B cell (primary cell): ENCODE data around the gene CHRNG. TPM values are rescaled to one million over a fixed set of nuclear protein-coding genes. Genes with fewer than 3 reads are reported as not detected.
A peak's percentile ranks its signal among the peaks of the same experiment; 100 is the strongest.

Experiments used
- ATAC-seq: fragments of 200-7000 bp; cut with Tn5 transposase; one replicate; pipeline ENCODE4 v1.10.0; 2021; ENCODE audit warnings: low read depth, mild to moderate bottlenecking, moderate number of reproducible peaks, moderate library complexity
- CTCF ChIA-PET: fragments of 350-600 bp; sonication (Branson Sonifier 250); formaldehyde crosslinking; loops from one replicate; lab custom pipeline; 2021; ENCODE audit warnings: antibody characterized with exemption, inconsistent platforms; lab: Charles Lee
- POLR2A ChIA-PET: fragments of 350-600 bp; sonication (Branson Sonifier 250); formaldehyde crosslinking; loops from one replicate; lab custom pipeline; 2021; ENCODE audit warnings: antibody characterized with exemption; lab: Charles Lee
- DNase-seq: peaks from one replicate; pipeline ENCODE4 v3.0.0; 2013
- H2AFZ ChIP-seq: 2 replicates; pipeline ENCODE4 v1.6.1; 2012; ENCODE audit warnings: mild to moderate bottlenecking, low read depth, low read length; ENCODE audit not compliant: insufficient read depth, poor library complexity, severe bottlenecking
- H3K27ac ChIP-seq, 2 donors: 1 replicate in 1 of 2; 2 replicates in 1 of 2; pipeline ENCODE4 v1.5.1; 2012 to 2013; ENCODE audit warnings: low read length in 2 of 2, mild to moderate bottlenecking in 2 of 2, moderate library complexity in 1 of 2
- H3K27me3 ChIP-seq, 4 experiments: fragments of 200-600 bp in 1 of 4; sonication (generic) in 1 of 4; replicated peaks in 1 of 4; 1 replicate in 2 of 4; 2 replicates in 2 of 4; pipeline versions ENCODE4 v1.6.1 to v1.7.0; 2013 to 2016; ENCODE audit warnings: low read length in 3 of 4, mild to moderate bottlenecking in 2 of 4, mixed read lengths in 1 of 4, moderate library complexity in 1 of 4; ENCODE audit not compliant: insufficient read depth in 4 of 4, control insufficient read depth in 3 of 4; ENCODE audit errors: control extremely low read depth in 1 of 4
- H3K36me3 ChIP-seq, 2 experiments: replicated peaks in 1 of 2; 1 replicate in 1 of 2; 2 replicates in 1 of 2; pipeline versions ENCODE4 v1.6.1 to v1.7.1; 2013; ENCODE audit warnings: low read length in 1 of 2; ENCODE audit not compliant: insufficient read depth in 2 of 2, control insufficient read depth in 1 of 2; ENCODE audit errors: control extremely low read depth in 1 of 2, extremely low read depth in 1 of 2
- H3K4me1 ChIP-seq, 2 donors: fragments of 200-600 bp in 1 of 2; sonication (generic) in 1 of 2; 1 replicate in 1 of 2; 2 replicates in 1 of 2; pipeline versions ENCODE4 v1.5.1 to v1.6.1; 2013 to 2017; ENCODE audit warnings: low read length in 2 of 2; ENCODE audit not compliant: control insufficient read depth in 2 of 2, insufficient read depth in 2 of 2
- H3K4me2 ChIP-seq: replicated peaks from 2 replicates; pipeline ENCODE3; 2012; ENCODE audit warnings: mild to moderate bottlenecking, low read depth, low read length; ENCODE audit not compliant: poor library complexity, severe bottlenecking
- H3K4me3 ChIP-seq, 5 experiments: fragments of 200-600 bp in 1 of 5; sonication (generic) in 1 of 5; 1 replicate in 3 of 5; 2 replicates in 2 of 5; pipeline versions ENCODE4 v1.5.1 to v1.7.0; 2011 to 2016; ENCODE audit warnings: low read length in 4 of 5, mild to moderate bottlenecking in 4 of 5, low read depth in 2 of 5, control low read depth in 1 of 5, moderate library complexity in 1 of 5; ENCODE audit not compliant: insufficient read depth in 1 of 5; ENCODE audit errors: control extremely low read depth in 1 of 5, extremely low read depth in 1 of 5
- H3K79me2 ChIP-seq: fragments of 200-600 bp; sonication (generic); one replicate; pipeline ENCODE4 v1.6.0; 2016; ENCODE audit warnings: low read length; ENCODE audit not compliant: control insufficient read depth, insufficient read depth
- H3K9ac ChIP-seq: fragments of 200-600 bp; sonication (generic); 2 replicates; pipeline ENCODE4 v1.6.1; 2017; ENCODE audit warnings: mild to moderate bottlenecking, low read length, moderate library complexity
- H3K9me3 ChIP-seq, 3 donors: one replicate each; pipeline versions ENCODE4 v1.6.1 to v1.7.1; 2013; ENCODE audit warnings: low read length in 2 of 3; ENCODE audit not compliant: control insufficient read depth in 2 of 3, insufficient read depth in 1 of 3; ENCODE audit errors: control extremely low read depth in 1 of 3
- H4K20me1 ChIP-seq: 2 replicates; pipeline ENCODE4 v1.6.0; 2012; ENCODE audit warnings: mild to moderate bottlenecking, low read length; ENCODE audit not compliant: insufficient read depth, control insufficient read depth, poor library complexity, severe bottlenecking
- H3K27ac Mint-ChIP-seq: one replicate; pipeline ENCODE4 v1.8.0; 2021; ENCODE audit warnings: mixed read lengths
- H3K27me3 Mint-ChIP-seq: one replicate; pipeline ENCODE4 v1.8.0; 2021; ENCODE audit warnings: mixed read lengths
- H3K4me1 Mint-ChIP-seq: one replicate; pipeline ENCODE4 v1.8.0; 2021; ENCODE audit warnings: mixed read lengths
- H3K4me3 Mint-ChIP-seq: one replicate; pipeline ENCODE4 v1.8.0; 2021; ENCODE audit warnings: mixed read lengths
- H3K9me3 Mint-ChIP-seq: one replicate; pipeline ENCODE4 v1.8.0; 2022; ENCODE audit warnings: mixed read lengths; ENCODE audit not compliant: insufficient read depth
- CTCF ChIP-seq: fragments of 200-600 bp; IDR thresholded peaks from one replicate; pipeline ENCODE4 v1.8.0; 2022; ENCODE audit warnings: antibody characterized with exemption, mild to moderate bottlenecking
- EZH2 ChIP-seq: IDR thresholded peaks from 2 replicates; pipeline ENCODE4 v1.6.1; 2012; ENCODE audit warnings: borderline replicate concordance, low read depth, mild to moderate bottlenecking, moderate library complexity, low read length; ENCODE audit not compliant: insufficient read depth, poor library complexity, severe bottlenecking
- WGBS: methylation state at CpG from one replicate; pipeline ENCODE4 v1.1.5; 2013; ENCODE audit warnings: missing lambda C conversion rate; ENCODE audit not compliant: insufficient coverage; 5-methylcytosine and 5-hydroxymethylcytosine counted together
- intact Hi-C: fragments of 100-400 bp; cut with micrococcal nuclease; formaldehyde crosslinking; loops from one replicate; pipeline ENCODE4 v1.10.0; 2022
- polyA plus RNA-seq: library from polyadenylated mRNA; depleted of rRNA; stranded (reverse); fragments of >200 nt; gene quantifications from 2 replicates; pipeline ENCODE4 v1.2.3, GENCODE V29; 2012
- total RNA-seq, 2 donors: library from RNA; stranded (reverse); fragments of 120-200 nt in 1 of 2; gene quantifications; 1 replicate in 1 of 2; 2 replicates in 1 of 2; pipeline versions ENCODE4 v1.2.3 to v1.2.4, GENCODE V29; 2013 to 2022

Gene CHRNG
- total and polyA plus RNA-seq, 2 donors (not counting 1 experiment from before 2014, with no cell fraction given): not detected

- TF ChIP-seq CTCF (no peak), EZH2 (no peak)
- peaks cover 0 to 13% of the 10 kb centered on the region in 2 donors for H3K4me1 ChIP-seq
- peaks cover 14% of the 10 kb centered on the region for H4K20me1 ChIP-seq
- intact Hi-C loops: no loop called here
- H3K4me1 Mint-ChIP-seq: peaks cover 21% of the 10 kb centered on the region
- H3K9me3 ChIP-seq: peaks cover 0 to 7% (median 0%) of the 10 kb centered on the region in 3 donors
- peaks cover 32% of the 10 kb centered on the region for H3K79me2 ChIP-seq
- no peak overlapping the region for H3K9ac ChIP-seq
- H3K4me3 ChIP-seq: no peak overlapping the region
- no peak overlapping the region for H3K4me2 ChIP-seq
- H3K27me3 Mint-ChIP-seq: peaks cover 6% of the 10 kb centered on the region
- ChIA-PET CTCF (no interaction called here), POLR2A (no interaction called here)
- H3K36me3 ChIP-seq: peaks cover 3 to 17% of the 10 kb centered on the region in 2 experiments
- 95% methylated on average over 16 of the region's 20 CpGs for WGBS
- no peaks in the 10 kb centered on the region for H3K9me3 Mint-ChIP-seq
- H3K4me3 Mint-ChIP-seq: no peak overlapping the region
- peak overlapping the region; percentile 47 for H3K27ac Mint-ChIP-seq
- no peak overlapping the region for H2AFZ ChIP-seq
- peaks cover 0 to 9% (median 4%) of the 10 kb centered on the region in 4 experiments for H3K27me3 ChIP-seq
- H3K27ac ChIP-seq: no peak overlapping the region
- DNase-seq: no peak
- ATAC-seq: no peak
Observed at GRCh38 chr2:232542715-232543467, 3.4 kb downstream of the CHRNG start.

- WGBS: 85% methylated on average over 14 of the region's 14 CpGs
Observed at GRCh38 chr2:232543491-232543890, 4.0 kb downstream of the CHRNG start.

More at GRCh38 chr2:232543491-232543890, 4.0 kb downstream of the CHRNG start:
- peaks cover 14% of the 10 kb centered on the region for H4K20me1 ChIP-seq
- Mint-ChIP-seq H3K4me1 (peaks cover 21% of the 10 kb centered on the region), H3K9me3 (no peaks in the 10 kb centered on the region), H3K4me3 (no peak overlapping the region), H3K27ac (no peak overlapping the region), H3K27me3 (peaks cover under 1% of the 10 kb centered on the region)
- no peak overlapping the region for H3K9ac ChIP-seq
- POLR2A ChIA-PET: no interaction called here
- peaks cover 3 to 17% of the 10 kb centered on the region in 2 experiments for H3K36me3 ChIP-seq
- intact Hi-C loops: no loop called here
- no peak overlapping the region for H3K4me3 ChIP-seq
- H2AFZ ChIP-seq: no peak overlapping the region
- no peak overlapping the region for H3K4me2 ChIP-seq
- H3K9me3 ChIP-seq: peaks cover 0 to 7% (median 0%) of the 10 kb centered on the region in 3 donors
- no peak for TF ChIP-seq CTCF
- no peak for TF ChIP-seq EZH2
- DNase-seq: no peak
- H3K4me1 ChIP-seq: peaks cover 0 to 13% of the 10 kb centered on the region in 2 donors
- CTCF ChIA-PET: no interaction called here
- H3K27me3 ChIP-seq: peaks cover 0 to 7% (median 2%) of the 10 kb centered on the region in 4 experiments
- H3K27ac ChIP-seq: no peak overlapping the region
- peaks cover 37% of the 10 kb centered on the region for H3K79me2 ChIP-seq
- no peak for ATAC-seq
